Body of pancreas (tissue), 4 donors: ENCODE results near the gene TMEM233.

Experiments
- CTCF ChIP-seq, 7 experiments: fragments of 450-650 bp in 4 of 7; fragments of 200-600 bp in 3 of 7; sonication (generic) in 3 of 7; IDR thresholded peaks; one replicate each; pipeline ENCODE4 v1.5.1; 2016 to 2019; ENCODE audit warnings: antibody characterized with exemption in 7 of 7
- POLR2A ChIP-seq, 3 donors: fragments of 450-650 bp; IDR thresholded peaks; one replicate each; pipeline ENCODE4 v1.6.1; 2016; ENCODE audit warnings: antibody characterized with exemption in 3 of 3, mild to moderate bottlenecking in 2 of 3

GRCh38 chr12:119544765-119545625, 48.6 kb upstream of the TMEM233 start:
- TF ChIP-seq POLR2A (IDR thresholded peaks at IDR 0.05), result no peak
- peak; percentile 77 to 89 (median 82) for TF ChIP-seq CTCF (IDR thresholded peaks at IDR 0.05)
